GM19438 (cell line): ENCODE results near the gene CTNNA2.

Experiments used
- ATAC-seq: cut with Tn5 transposase; IDR thresholded peaks from one replicate; pipeline ENCODE4 v1.9.1; 2021; ENCODE audit warnings: low read depth; ENCODE audit not compliant: unreplicated experiment

The CTNNA2 gene

DNA sequence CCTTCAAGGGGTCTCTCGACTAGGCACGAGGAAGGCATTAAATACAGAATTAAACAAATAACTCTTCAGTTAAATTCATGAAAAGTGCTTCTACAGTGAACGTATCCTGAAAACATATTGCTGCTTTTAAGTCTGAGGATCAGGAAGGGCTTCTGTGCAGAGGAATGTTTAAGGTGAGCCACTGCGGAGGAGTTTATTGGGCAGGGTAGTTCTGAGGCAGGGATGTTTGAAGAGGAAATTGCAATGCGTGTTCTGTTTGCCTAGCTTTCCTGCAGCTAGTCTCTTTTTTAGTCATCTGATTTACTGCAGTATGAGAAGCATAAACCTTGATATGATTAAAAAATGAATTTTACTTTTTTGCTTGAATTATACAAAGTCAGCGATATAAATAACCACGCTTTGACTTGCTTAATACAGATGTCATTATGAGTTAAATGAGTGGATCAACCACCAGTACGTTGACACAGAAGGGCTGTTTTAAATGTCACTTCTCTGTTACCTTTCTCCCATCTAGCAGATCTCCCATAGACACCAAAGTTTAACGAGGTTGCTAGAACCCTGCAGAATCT lies 98.7 kb downstream of the CTNNA2 start:
- ATAC-seq, result no peak

DNA sequence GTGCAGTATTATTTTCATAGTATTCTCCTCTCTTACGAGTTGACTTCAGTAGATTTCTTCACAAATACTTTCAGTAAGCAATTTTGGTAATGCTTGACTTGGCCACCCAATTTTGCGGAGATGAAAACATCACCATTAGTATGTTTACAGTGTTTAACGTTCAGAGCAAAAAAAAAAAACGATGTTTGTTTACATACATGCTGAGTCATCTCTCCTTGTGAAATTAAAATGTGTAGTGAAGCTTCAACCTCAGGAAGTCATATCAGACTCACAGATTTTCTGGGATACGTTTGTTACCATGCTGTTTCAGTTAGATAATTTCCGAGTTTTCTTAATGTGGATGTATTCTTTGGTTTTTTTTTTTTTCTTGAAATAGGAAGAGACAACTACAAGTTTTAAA lies 100.1 kb downstream of the CTNNA2 start:
- ATAC-seq, result no peak

DNA sequence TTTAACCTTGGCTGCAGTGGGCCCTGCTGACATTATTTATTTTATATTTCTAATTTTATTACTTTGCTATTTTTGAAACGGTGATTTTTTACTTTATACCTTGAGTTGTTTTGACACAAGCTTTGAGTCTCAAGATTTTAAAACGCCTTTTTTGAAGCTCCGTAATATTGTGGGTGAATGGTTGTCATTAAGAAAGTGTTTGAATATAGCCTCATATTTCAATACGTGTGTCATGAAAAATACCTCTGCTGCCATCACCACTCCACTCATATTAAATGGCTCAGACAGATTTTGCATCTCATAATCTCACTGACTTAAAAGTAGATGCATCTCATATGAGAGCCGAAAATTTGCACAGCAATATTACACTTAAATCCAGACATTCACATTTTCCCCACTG lies 106.6 kb downstream of the CTNNA2 start:
- ATAC-seq, result no peak

DNA sequence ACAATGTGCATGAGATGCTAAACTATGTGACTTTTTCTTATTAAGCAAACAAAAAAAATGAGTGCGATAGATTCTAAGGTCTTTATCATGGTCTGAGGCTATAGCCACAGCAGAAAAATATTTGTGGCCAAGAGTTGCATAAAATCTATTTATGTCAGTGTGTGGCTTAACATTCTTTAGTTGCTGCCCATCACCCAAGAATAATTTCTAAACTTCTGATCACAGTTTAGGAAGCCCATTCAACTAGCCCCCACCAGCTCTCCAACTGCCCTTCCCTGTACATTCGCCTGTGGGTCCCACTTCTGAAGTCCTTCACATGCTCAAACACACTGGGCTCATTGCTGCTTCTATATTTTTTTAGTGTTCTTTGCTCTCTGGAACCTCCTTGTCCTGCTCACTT lies 107.1 kb downstream of the CTNNA2 start:
- ATAC-seq, result no peak

DNA sequence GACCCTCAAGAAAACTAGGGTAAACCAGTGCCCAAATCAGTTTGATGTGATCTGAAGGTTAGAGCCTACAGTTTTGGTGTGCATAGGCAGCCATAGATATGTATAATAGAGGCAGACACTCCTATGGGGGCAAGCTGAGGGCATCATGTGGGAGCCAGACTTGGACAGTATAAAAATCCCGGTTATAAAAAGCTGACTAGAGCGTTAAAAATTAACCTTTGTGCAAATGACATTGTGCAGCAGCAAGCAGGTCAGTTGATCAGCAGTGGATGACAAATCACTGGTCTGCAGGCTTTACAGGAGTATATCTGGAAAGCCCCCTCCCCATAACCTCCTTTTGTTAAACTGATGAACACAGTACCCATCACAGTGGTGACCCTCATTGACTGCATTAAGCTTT lies 107.8 kb downstream of the CTNNA2 start:
- ATAC-seq, result no peak

DNA sequence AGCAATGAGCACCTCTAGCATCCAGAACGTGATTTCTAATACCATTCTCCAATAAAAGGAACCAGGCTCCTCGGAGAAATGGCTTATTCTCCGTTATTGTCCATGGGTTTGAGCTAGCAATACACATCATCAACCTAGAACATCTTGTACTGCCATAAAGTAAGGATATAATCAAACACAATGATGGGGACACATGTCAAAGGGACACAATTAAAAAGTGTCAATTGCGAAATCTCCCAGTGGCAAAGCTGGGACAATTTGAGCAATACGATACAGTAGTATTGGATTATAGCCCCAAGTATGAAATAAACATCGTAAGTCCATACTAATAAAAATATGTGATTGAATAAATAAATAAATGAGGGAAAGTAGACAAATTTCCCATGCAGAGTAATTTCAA lies 108.4 kb downstream of the CTNNA2 start:
- ATAC-seq, result no peak

DNA sequence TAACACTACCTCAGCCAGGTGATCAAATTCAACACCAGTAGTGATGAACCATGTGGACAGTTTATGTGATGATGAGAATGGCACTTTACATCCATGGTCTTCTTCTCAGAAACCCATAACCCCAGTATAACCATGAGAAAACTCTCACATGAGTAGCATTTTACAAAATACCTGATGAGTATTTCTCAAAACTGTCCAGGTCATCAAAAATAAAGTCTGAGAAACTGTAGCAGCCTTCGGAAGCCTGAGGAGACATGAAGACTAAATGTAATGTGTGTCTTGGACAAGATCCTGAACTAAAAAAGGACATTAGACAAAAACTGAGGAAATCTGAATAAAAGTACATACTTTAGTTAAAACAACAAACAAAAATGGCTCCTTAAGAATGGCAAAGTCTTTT lies 108.9 kb downstream of the CTNNA2 start:
- ATAC-seq, result no peak

DNA sequence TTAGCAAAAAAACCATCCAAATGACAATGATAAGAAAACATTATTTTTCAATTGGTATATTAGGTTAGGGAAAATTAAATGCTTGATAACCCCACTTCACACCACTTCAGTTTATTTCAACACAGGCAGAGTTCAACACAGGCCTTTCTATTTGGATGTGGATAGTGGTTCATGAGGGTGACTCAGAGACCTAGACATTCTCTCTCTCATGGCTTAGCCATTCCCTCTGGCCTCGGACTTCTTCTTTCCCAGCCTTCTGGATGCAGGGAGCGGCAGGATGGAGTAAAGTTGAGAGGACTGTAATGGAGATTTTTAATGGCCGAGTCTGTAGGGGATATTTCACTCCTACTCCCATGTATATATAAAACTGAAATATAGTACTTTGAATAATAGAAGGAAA lies 109.7 kb downstream of the CTNNA2 start:
- ATAC-seq, result no peak

DNA sequence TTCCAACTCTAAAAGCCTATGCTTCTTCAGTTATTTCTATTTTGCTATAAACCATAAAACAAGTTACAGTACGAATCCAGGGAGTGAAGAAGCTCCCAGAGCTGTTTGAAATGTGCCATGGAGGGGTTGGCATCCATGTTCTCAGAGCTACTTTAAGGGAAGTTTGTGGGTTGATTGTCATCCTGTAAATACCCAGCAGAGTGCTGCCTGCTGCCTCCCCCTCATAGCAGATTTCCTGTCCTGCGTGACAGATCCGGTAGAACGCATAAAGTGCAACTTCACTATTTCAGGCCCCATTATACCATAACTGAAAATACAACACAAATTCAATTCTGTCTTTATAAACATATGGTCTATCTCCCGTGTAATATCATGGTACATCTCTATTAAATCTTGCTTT lies 114.4 kb downstream of the CTNNA2 start:
- no peak for ATAC-seq

DNA sequence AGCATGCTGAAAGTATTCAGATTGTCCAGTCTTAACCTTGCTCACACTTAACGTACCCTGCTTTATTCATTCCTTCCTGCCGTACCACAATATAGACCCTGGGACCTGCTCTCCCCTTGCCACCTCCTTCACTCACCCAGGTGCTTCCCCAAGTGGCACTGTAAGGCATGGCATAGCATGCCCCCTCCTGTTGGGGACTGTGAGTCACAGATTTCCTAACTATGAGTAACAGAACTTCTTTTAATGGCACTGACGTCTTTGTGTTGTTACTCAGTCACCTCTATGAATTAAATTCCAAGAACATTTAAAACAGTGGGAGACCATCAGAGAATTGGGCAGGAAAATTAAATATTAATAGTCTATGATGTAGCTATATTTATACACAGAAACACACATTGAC lies 117.2 kb downstream of the CTNNA2 start:
- no peak for ATAC-seq

DNA sequence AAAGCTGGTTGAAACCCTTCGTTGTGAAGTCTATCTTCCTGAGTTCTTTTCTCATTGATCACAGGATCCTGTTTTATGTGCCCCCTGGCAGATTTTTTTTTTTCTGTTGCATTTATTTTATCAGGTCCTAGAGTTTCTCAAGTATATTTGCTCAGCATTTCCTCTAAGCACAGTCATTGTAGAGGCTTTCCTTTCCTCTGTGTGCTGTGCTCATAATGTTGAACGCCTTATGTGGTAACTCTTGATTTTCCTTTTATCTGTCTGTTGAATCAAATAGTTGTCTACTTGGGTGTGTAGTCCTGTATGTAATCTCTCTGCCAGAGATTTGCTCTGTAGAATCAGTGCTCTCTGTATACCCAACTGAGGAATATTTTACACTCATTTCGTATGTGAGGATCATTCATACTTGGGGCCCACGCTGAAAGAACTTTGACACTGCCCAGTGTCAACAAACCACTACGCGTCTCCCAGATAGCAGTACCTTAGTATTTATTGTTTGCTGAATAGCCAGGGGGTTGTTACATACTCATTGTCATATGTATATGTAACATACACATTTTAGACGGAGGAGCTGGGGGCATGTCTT lies 118.2 kb downstream of the CTNNA2 start:
- ATAC-seq, result no peak

DNA sequence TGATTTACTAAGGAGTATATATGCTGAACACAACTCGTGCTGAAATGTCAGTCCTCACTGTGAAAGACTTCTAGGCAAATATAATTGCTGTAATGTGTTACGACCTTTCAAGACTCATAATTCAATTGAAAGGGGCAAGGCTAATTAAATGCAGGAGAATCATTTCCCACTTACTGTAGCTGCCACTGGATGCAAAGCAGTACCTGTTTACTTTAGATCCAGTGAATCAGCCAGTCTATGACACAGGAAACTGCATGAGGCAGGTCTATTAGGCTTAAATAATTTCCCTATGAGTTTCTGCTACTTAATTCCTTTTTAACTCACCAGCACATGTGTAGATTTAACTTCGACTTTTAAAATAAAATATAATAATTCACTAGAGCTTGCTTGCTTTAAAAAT lies 125.6 kb downstream of the CTNNA2 start:
- ATAC-seq, result no peak

DNA sequence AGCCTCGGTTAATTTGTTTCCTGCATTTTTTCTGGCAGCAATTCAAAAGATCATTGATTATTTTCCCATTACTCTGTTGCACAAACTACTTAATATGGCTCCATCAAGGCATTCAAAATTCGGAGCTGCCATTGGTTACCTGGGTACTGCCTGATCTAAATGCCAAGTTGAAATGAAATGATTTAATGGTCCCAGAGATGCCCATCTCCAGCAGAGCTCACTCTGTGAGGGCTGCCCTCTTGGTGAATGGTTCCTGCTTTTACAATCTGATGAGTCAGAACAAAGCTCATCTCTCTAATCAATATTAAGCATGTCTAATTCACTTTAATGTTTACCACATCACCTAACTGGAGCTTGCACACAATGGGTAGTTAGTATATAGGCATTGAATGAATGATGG lies 126.1 kb downstream of the CTNNA2 start:
- ATAC-seq, result no peak

DNA sequence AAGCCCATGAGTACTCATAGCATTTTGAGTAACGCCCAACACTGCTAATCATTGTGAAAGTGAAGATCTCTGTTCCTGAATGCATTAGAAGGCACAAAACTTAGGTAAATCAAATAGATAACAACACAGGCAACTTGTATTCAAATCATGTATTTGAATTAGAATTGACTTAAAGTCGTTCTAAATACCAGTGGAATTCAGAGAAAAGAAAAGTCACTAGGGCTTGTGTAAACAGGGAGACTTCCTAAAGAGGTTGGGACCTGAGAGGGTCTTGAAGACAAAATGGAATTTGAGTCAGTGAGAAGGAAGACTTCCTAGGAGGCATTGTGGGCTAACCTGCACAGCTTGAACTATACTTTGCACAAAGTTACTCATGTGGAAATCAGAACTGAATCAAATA lies 127.2 kb downstream of the CTNNA2 start:
- ATAC-seq, result no peak

DNA sequence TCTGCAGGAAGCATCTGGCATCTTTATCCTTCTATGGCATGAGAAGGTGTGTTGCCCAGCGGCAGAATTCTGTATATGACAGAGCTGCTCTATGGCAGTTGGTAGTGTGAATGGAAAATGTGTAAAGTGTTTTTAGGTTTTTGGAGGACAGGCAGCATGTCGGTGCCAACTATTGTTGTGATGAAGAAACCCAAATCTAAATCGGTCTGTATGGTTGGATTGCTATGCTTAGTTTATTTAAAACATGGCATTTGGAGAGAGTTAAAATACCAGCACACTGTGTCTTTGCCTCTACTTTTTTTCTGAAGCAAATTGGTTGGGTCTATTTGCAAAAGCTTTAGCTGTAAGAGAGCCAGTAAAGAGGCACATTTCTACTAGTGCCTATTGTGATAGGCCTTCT lies 136.7 kb downstream of the CTNNA2 start:
- no peak for ATAC-seq

DNA sequence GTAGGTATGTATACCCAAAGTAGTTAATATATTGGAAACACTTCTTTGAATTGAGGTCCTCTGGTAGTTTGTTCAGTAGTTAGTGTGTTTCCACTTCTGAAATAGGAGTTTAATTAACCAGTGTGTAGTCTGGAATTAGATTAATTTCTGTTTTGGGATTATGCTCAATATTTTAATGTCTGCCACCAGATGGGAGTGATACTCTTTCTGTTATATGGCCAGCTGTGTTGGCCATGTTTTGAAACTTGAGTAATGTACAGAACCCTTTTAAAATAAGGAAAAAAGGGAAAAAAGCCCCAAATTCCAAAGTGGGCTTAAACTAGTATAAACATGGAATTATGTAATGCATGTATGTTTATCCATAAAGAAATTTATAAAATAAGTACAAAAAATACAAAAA lies 147.7 kb downstream of the CTNNA2 start:
- ATAC-seq, result no peak

DNA sequence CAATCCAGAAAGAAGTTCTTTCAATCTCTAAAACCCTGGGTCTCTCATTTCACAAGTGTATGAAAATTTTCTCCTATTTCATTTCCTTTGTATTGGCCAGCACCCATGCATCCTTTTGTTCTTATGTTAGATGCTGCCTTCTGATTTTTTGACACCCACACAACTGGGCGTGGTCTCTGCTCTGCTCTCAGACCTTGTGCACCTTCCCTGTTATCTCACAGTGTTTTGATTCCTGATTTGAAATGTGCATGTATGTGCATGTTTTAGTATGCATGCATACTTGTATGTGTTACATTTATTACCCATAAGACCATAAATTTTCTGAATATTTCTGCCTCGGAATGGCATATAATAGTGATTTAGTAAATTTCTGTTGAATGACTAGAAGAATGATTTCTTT lies 152.2 kb downstream of the CTNNA2 start:
- ATAC-seq, result no peak

DNA sequence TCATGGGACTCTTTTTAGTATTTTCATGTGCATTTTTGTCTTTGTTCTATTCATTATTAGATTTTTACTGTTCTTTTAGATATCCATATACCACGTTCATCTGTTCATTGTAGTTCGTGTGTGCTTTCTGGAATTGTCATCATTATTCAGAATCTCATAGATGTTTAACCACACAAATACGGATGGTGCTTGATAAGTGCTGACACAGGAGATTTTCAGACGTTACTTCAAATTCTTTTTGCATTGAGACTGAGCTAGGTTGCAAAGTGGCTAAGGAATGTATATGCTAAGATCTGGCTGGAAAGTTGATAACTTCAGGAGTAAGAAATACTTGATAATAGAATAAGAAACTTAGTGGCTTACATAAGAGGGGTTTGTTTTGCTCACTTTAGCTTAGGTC lies 153.6 kb downstream of the CTNNA2 start:
- ATAC-seq, result no peak

DNA sequence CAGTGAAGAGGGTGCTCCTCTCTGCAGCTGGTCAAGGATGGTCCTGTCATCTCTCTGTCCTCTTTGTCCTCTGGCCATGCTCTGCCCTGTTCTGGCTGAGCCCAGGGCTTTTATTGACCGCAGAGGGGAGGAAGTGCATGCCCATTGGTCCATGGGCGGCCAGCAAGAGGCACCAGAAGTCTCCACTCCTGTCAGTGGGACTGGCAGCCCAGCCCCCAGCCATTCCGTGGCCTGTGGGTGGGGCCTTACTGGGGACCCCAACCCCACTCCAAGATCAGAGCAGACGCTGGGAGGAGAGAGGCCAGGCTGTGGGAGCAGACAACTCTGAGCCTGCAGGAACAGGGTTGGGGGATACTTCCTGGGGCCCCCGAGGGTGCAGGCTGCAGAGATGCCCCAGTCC lies 156.9 kb downstream of the CTNNA2 start:
- no peak for ATAC-seq

DNA sequence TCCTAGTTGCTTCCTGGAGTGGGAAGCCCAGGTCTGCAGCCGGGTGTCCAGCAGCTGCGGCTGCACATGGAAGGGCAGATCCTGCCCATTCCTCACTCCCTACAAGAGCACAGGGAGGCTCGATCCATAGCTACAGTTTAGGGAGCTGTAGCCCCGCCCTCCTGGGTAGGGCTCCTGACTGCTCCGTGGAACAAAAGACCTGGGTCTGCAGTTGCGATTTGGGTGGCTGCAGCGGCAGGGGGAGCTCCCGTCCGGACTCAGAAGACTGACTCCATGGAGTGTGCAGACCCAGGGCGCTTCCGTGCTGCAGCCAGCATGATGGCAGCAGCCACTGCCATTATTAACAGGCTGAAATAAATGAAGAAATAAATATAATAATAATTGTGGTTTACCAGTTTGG lies 157.3 kb downstream of the CTNNA2 start:
- ATAC-seq, result no peak

DNA sequence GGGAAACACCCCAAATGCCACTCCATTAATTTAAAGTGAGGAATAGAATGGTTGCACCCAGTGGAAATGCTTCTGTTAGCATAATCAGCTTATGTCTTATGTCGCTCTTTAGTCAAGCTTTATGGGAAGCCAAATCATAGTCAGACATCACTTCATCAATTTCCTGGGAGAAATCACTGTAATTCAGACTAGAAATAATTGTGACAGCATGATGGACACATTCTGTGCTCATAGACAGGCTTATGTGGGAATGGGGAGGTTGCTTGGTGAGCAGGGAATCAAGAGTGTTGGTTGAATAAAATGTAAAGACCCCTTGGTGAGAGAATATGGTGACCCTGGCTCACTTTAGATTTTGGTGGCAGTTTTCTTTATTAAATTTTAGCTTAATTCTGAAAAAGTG lies 174.0 kb downstream of the CTNNA2 start:
- no peak for ATAC-seq

DNA sequence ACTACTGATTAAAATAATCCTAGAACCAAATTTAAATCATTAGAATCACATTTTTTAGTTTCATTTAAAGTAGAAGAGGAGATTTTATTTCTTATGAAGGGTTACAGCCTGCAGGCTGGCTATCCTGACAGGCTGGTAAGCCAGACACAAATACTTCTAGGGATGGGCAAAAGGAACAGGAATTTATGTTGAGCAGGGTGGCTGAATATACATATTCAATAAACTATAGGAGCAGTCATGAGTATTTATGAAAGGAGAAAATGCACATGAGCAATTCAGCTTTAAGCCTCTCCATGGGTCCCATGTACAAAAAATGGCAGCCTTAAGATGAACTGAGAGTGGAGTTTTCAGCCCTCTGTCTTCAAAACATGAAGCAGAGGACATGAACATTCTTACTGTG lies 182.4 kb downstream of the CTNNA2 start:
- no peak for ATAC-seq

DNA sequence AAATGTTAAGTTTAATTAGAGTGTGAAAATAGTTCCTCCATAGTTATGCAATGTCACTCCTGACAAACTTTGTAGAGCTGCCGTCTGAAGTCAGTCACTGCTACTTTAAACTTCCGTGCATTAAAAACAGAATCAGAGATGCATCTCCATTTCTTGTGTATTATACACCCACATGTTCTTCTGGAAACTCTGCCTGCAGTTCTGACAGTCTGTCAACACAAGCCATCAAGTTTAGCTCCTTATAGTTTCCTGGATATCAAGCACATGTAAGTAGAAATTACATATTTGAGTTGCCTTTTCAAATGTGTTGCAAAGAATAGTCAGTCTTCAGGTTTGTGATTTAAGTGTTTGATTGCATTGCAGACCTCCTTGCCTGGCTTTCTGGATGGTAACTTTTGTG lies 184.3 kb downstream of the CTNNA2 start:
- ATAC-seq, result no peak
